ENCODE measurements around the gene NOTO.
A peak's percentile ranks its signal among the peaks of the same experiment; 100 is the strongest.

The NOTO gene

DNA sequence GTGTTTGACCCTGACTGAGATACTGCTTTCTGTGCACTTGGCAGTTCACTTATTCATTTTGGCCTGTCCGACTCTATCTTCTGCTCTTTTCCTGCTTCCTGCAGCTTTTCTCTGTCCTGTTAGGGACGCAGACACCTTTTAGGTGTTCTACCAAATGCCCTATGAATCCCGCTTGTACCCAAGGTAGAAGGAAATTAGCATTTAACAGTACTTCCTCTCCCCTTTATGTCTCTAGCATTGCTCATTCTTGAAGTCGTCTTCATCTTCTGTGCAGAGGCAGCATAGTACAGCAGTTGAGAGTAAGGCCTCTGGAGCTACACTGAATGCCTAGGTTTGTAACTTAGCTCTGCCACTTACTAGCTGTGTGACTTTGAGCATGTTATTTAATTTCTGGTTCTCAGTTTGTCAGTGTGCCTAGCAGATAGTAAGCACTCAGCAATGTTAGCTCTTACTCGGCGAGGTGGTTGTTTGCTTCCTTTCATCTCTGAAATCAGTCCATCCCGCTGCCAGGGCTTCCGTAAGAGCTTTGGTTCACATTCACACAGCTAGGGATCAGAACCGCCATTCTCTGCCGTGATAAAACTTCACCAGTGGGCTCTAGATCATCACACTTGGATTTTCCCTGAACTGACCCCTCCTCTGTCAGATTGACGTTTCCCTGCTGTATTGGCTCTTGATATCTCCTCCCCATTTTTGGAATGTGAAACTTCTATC, 33.1 kb downstream of the NOTO start:
- Mint-ChIP-seq H3K4me3 (peak overlapping the region; percentile 92 to 99 (median 97)), H3K9me3 (no peaks in the 10 kb centered on the region), H3K27me3 (ENCODE audit: low read depth) (peaks cover 3% of the 10 kb centered on the region), H3K36me3 (ENCODE audit: low read depth) (peaks cover 8% of the 10 kb centered on the region), H3K27ac (peak overlapping the region; percentile 94 to 99 (median 98)), H3K4me1 (peaks cover 28% of the 10 kb centered on the region)
- TF ChIP-seq, protein P1, sequence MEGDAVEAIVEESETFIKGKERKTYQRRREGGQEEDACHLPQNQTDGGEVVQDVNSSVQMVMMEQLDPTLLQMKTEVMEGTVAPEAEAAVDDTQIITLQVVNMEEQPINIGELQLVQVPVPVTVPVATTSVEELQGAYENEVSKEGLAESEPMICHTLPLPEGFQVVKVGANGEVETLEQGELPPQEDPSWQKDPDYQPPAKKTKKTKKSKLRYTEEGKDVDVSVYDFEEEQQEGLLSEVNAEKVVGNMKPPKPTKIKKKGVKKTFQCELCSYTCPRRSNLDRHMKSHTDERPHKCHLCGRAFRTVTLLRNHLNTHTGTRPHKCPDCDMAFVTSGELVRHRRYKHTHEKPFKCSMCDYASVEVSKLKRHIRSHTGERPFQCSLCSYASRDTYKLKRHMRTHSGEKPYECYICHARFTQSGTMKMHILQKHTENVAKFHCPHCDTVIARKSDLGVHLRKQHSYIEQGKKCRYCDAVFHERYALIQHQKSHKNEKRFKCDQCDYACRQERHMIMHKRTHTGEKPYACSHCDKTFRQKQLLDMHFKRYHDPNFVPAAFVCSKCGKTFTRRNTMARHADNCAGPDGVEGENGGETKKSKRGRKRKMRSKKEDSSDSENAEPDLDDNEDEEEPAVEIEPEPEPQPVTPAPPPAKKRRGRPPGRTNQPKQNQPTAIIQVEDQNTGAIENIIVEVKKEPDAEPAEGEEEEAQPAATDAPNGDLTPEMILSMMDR (IDR thresholded peaks at IDR 0.05; ENCODE audit: unreplicated experiment in 3 of 3) = no peak

DNA sequence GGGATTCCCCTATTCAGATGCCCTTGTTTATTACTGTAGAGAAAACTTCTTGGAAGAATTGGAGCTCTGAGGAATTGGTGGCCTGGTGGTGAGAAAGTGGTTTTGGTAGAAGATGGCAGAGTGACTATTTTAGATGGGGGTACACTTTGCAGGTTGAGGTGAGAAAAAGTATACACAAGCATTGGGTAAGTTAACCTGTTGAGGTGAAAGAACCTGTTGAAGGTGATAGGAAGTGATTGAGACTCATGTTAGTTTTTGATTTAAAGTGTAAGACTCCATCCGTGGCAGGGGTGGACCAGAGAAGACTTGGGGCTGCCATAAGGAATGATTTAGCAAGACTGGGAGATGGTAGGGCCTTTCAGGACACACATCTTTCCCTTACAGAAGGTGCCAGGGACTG, 34.8 kb downstream of the NOTO start:
- Mint-ChIP-seq H3K4me3 (peak overlapping the region in 2 of 3 experiments; percentile 13 to 26), H3K9me3 (no peaks in the 10 kb centered on the region), H3K4me1 (peaks cover 28% of the 10 kb centered on the region), H3K27ac (no peak overlapping the region), H3K36me3 (ENCODE audit: low read depth) (peaks cover 13% of the 10 kb centered on the region), H3K27me3 (ENCODE audit: low read depth) (peaks cover 3% of the 10 kb centered on the region)
- TF ChIP-seq, protein P1 (IDR thresholded peaks at IDR 0.05; ENCODE audit: unreplicated experiment in 3 of 3) = no peak

DNA sequence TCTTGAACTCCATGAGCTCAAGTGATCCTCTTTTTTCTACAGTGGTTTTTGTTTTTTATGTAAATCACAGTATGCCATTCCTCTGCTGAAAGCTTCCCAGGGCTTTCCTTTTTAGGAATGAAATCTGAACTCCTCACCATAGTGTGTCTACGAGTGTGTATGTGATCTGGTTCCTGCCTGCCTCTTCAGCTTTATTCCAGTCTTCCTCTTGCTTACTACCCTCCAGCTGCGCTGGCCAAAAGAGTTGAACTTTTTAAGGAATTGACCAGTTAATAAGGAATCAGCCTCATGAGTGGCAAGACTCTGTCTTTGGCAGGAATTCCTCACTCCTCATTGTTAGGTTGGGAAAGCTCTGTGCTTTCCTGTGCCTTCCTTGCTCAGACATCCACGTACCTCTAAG, 35.8 kb downstream of the NOTO start:
- Mint-ChIP-seq H3K27ac (no peak overlapping the region), H3K4me3 (peak overlapping the region in 2 of 3 experiments; percentile 23 to 62), H3K36me3 (ENCODE audit: low read depth) (peaks cover 17% of the 10 kb centered on the region), H3K9me3 (no peaks in the 10 kb centered on the region), H3K4me1 (peaks cover 28% of the 10 kb centered on the region), H3K27me3 (ENCODE audit: low read depth) (no peaks in the 10 kb centered on the region)
- TF ChIP-seq, protein P1 (IDR thresholded peaks at IDR 0.05; ENCODE audit: unreplicated experiment in 3 of 3) = no peak

DNA sequence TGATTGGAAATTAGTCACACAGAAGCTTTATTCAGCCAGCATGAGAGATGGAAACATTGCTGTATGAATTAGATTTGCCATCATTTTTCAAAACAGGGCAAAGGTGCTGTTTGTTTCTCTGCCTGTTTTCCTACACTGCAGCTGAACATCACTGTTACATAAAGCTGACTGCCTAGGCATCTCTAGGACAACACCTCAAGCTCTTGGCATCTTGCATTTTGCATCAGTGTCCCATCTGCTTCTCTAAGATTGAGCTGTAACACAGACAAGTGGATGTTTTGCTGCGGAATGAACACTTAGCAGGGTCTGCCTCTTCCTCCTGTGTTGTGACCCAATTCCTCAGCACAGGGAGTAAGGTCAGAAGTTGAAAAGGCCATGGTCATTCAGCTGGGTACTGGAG, 36.6 kb downstream of the NOTO start:
- TF ChIP-seq, protein P1 (IDR thresholded peaks at IDR 0.05; ENCODE audit: unreplicated experiment in 3 of 3) = no peak
- Mint-ChIP-seq H3K27ac (no peak overlapping the region), H3K4me1 (peaks cover 28% of the 10 kb centered on the region)

DNA sequence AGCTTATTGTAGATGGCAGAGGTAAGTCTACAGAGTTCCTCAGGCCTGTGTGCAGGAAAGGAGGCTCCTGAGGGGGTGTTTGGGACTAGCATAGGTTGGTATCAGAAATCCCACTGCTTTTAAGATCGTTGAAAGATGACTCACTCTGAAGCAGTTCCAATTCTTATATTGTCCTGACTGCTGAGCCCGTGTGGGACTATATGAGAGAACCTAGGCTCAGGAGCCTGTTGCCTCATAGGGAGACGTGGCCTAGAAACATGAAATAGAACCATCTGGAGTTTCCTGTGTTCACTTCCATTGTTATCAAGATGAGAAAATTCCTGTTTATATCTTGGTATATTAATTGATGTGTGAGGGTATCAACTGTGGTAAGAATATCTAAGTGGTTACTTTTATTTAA, 37.4 kb downstream of the NOTO start:
- Mint-ChIP-seq H3K27ac (no peak overlapping the region), H3K27me3 (ENCODE audit: low read depth) (no peaks in the 10 kb centered on the region), H3K9me3 (no peaks in the 10 kb centered on the region), H3K4me3 (no peak overlapping the region), H3K4me1 (peaks cover 28% of the 10 kb centered on the region), H3K36me3 (ENCODE audit: low read depth) (peaks cover 31% of the 10 kb centered on the region)
- TF ChIP-seq, protein P1 (IDR thresholded peaks at IDR 0.05; ENCODE audit: unreplicated experiment in 3 of 3) = no peak

More for the DNA sequence above, 36.6 kb downstream of the NOTO start:
- Mint-ChIP-seq H3K27me3 (ENCODE audit: low read depth) (no peaks in the 10 kb centered on the region), H3K9me3 (no peaks in the 10 kb centered on the region), H3K4me3 (no peak overlapping the region), H3K36me3 (ENCODE audit: low read depth) (peaks cover 23% of the 10 kb centered on the region)
